K562 (cell line): ENCODE data around the gene AKAP6. TPM values are rescaled to one million over a fixed set of nuclear protein-coding genes. Genes with fewer than 3 reads are reported as not detected.

ENCODE experiments used
- MGA ChIP-seq: fragments of 450-650 bp; IDR thresholded peaks from 2 replicates; pipeline ENCODE4 v1.6.1; 2016; ENCODE audit warnings: mild to moderate bottlenecking, moderate library complexity
- ZMIZ1 ChIP-seq, 2 experiments: fragments of 150-350 bp in 1 of 2; IDR thresholded peaks; 2 replicates each; pipeline ENCODE4 v1.6.1; 2012 to 2016; ENCODE audit warnings: low read depth in 2 of 2, low read length in 2 of 2, mild to moderate bottlenecking in 1 of 2, moderate library complexity in 1 of 2
- ZNF592 ChIP-seq: fragments of 450-650 bp; IDR thresholded peaks from 2 replicates; pipeline ENCODE4 v1.6.1; 2017; ENCODE audit warnings: antibody characterized with exemption, mild to moderate bottlenecking
- polyA plus RNA-seq, 8 experiments: library from polyadenylated mRNA; depleted of rRNA in 4 of 8; stranded (reverse) in 5 of 8; unstranded in 3 of 8; fragments of >200 nt; fragmentation: Nextera tagmentation in 2 of 8; fragmentation: Illumina TruSeq in 1 of 8; extraction: Ambion mirVana in 2 of 8; extraction: Trizol in 1 of 8; gene quantifications; 2 replicates each; pipeline versions ENCODE4 v1.2.1 to v1.2.3, GENCODE V29; 2011 to 2014; ENCODE audit warnings: inconsistent platforms in 1 of 8, missing spikeins in 1 of 8
- total RNA-seq, 7 experiments: library from RNA; depleted of rRNA in 6 of 7; stranded (reverse); fragments of >200 nt in 6 of 7; fragmentation: Illumina TruSeq in 2 of 7; extraction: Trizol in 2 of 7; gene quantifications; 2 replicates each; pipeline versions ENCODE4 v1.2.1 to v1.2.3, GENCODE V29; 2011 to 2021; ENCODE audit warnings: low replicate concordance in 1 of 7

AKAP6 gene
- total and polyA plus RNA-seq, 9 of the 15 experiments (the other 6 are each of a cell fraction or from before 2014, with no cell fraction given): 0.03 to 1.7 (median 0.48) TPM

- no peak for TF ChIP-seq ZNF592
- TF ChIP-seq ZMIZ1 (IDR thresholded peaks at IDR 0.05; ENCODE audit: low read depth in 2 of 2, low read length in 2 of 2): no peak
- TF ChIP-seq MGA: no peak
Observed at GRCh38 chr14:32823706-32824105, 494.6 kb downstream of the AKAP6 start (continued).
